B cell (primary cell): ENCODE measurements around the gene EPM2A. TPM values are rescaled to one million over a fixed set of nuclear protein-coding genes. Genes with fewer than 3 reads are reported as not detected.
"Not testable (repeated sequence)": the region's sequence is repeated elsewhere in the genome, so short reads cannot be mapped to it uniquely, and the experiment has no call there.

Experiments used
- ATAC-seq: fragments of 200-7000 bp; cut with Tn5 transposase; one replicate; pipeline ENCODE4 v1.10.0; 2021; ENCODE audit warnings: low read depth, mild to moderate bottlenecking, moderate number of reproducible peaks, moderate library complexity
- CTCF ChIA-PET: fragments of 350-600 bp; sonication (Branson Sonifier 250); formaldehyde crosslinking; loops from one replicate; lab custom pipeline; 2021; ENCODE audit warnings: antibody characterized with exemption, inconsistent platforms; lab: Charles Lee
- POLR2A ChIA-PET: fragments of 350-600 bp; sonication (Branson Sonifier 250); formaldehyde crosslinking; loops from one replicate; lab custom pipeline; 2021; ENCODE audit warnings: antibody characterized with exemption; lab: Charles Lee
- DNase-seq: peaks from one replicate; pipeline ENCODE4 v3.0.0; 2013
- H2AFZ ChIP-seq: 2 replicates; pipeline ENCODE4 v1.6.1; 2012; ENCODE audit warnings: mild to moderate bottlenecking, low read depth, low read length; ENCODE audit not compliant: insufficient read depth, poor library complexity, severe bottlenecking
- H3K27ac ChIP-seq, 2 donors: 1 replicate in 1 of 2; 2 replicates in 1 of 2; pipeline ENCODE4 v1.5.1; 2012 to 2013; ENCODE audit warnings: low read length in 2 of 2, mild to moderate bottlenecking in 2 of 2, moderate library complexity in 1 of 2
- H3K27me3 ChIP-seq, 4 experiments: fragments of 200-600 bp in 1 of 4; sonication (generic) in 1 of 4; replicated peaks in 1 of 4; 1 replicate in 2 of 4; 2 replicates in 2 of 4; pipeline versions ENCODE4 v1.6.1 to v1.7.0; 2013 to 2016; ENCODE audit warnings: low read length in 3 of 4, mild to moderate bottlenecking in 2 of 4, mixed read lengths in 1 of 4, moderate library complexity in 1 of 4; ENCODE audit not compliant: insufficient read depth in 4 of 4, control insufficient read depth in 3 of 4; ENCODE audit errors: control extremely low read depth in 1 of 4
- H3K36me3 ChIP-seq, 2 experiments: replicated peaks in 1 of 2; 1 replicate in 1 of 2; 2 replicates in 1 of 2; pipeline versions ENCODE4 v1.6.1 to v1.7.1; 2013; ENCODE audit warnings: low read length in 1 of 2; ENCODE audit not compliant: insufficient read depth in 2 of 2, control insufficient read depth in 1 of 2; ENCODE audit errors: control extremely low read depth in 1 of 2, extremely low read depth in 1 of 2
- H3K4me1 ChIP-seq, 2 donors: fragments of 200-600 bp in 1 of 2; sonication (generic) in 1 of 2; 1 replicate in 1 of 2; 2 replicates in 1 of 2; pipeline versions ENCODE4 v1.5.1 to v1.6.1; 2013 to 2017; ENCODE audit warnings: low read length in 2 of 2; ENCODE audit not compliant: control insufficient read depth in 2 of 2, insufficient read depth in 2 of 2
- H3K4me2 ChIP-seq: replicated peaks from 2 replicates; pipeline ENCODE3; 2012; ENCODE audit warnings: mild to moderate bottlenecking, low read depth, low read length; ENCODE audit not compliant: poor library complexity, severe bottlenecking
- H3K4me3 ChIP-seq, 5 experiments: fragments of 200-600 bp in 1 of 5; sonication (generic) in 1 of 5; 1 replicate in 3 of 5; 2 replicates in 2 of 5; pipeline versions ENCODE4 v1.5.1 to v1.7.0; 2011 to 2016; ENCODE audit warnings: low read length in 4 of 5, mild to moderate bottlenecking in 4 of 5, low read depth in 2 of 5, control low read depth in 1 of 5, moderate library complexity in 1 of 5; ENCODE audit not compliant: insufficient read depth in 1 of 5; ENCODE audit errors: control extremely low read depth in 1 of 5, extremely low read depth in 1 of 5
- H3K79me2 ChIP-seq: fragments of 200-600 bp; sonication (generic); one replicate; pipeline ENCODE4 v1.6.0; 2016; ENCODE audit warnings: low read length; ENCODE audit not compliant: control insufficient read depth, insufficient read depth
- H3K9ac ChIP-seq: fragments of 200-600 bp; sonication (generic); 2 replicates; pipeline ENCODE4 v1.6.1; 2017; ENCODE audit warnings: mild to moderate bottlenecking, low read length, moderate library complexity
- H3K9me3 ChIP-seq, 3 donors: one replicate each; pipeline versions ENCODE4 v1.6.1 to v1.7.1; 2013; ENCODE audit warnings: low read length in 2 of 3; ENCODE audit not compliant: control insufficient read depth in 2 of 3, insufficient read depth in 1 of 3; ENCODE audit errors: control extremely low read depth in 1 of 3
- H4K20me1 ChIP-seq: 2 replicates; pipeline ENCODE4 v1.6.0; 2012; ENCODE audit warnings: mild to moderate bottlenecking, low read length; ENCODE audit not compliant: insufficient read depth, control insufficient read depth, poor library complexity, severe bottlenecking
- H3K27ac Mint-ChIP-seq: one replicate; pipeline ENCODE4 v1.8.0; 2021; ENCODE audit warnings: mixed read lengths
- H3K27me3 Mint-ChIP-seq: one replicate; pipeline ENCODE4 v1.8.0; 2021; ENCODE audit warnings: mixed read lengths
- H3K4me1 Mint-ChIP-seq: one replicate; pipeline ENCODE4 v1.8.0; 2021; ENCODE audit warnings: mixed read lengths
- H3K4me3 Mint-ChIP-seq: one replicate; pipeline ENCODE4 v1.8.0; 2021; ENCODE audit warnings: mixed read lengths
- H3K9me3 Mint-ChIP-seq: one replicate; pipeline ENCODE4 v1.8.0; 2022; ENCODE audit warnings: mixed read lengths; ENCODE audit not compliant: insufficient read depth
- CTCF ChIP-seq: fragments of 200-600 bp; IDR thresholded peaks from one replicate; pipeline ENCODE4 v1.8.0; 2022; ENCODE audit warnings: antibody characterized with exemption, mild to moderate bottlenecking
- EZH2 ChIP-seq: IDR thresholded peaks from 2 replicates; pipeline ENCODE4 v1.6.1; 2012; ENCODE audit warnings: borderline replicate concordance, low read depth, mild to moderate bottlenecking, moderate library complexity, low read length; ENCODE audit not compliant: insufficient read depth, poor library complexity, severe bottlenecking
- WGBS: methylation state at CpG from one replicate; pipeline ENCODE4 v1.1.5; 2013; ENCODE audit warnings: missing lambda C conversion rate; ENCODE audit not compliant: insufficient coverage; 5-methylcytosine and 5-hydroxymethylcytosine counted together
- intact Hi-C: fragments of 100-400 bp; cut with micrococcal nuclease; formaldehyde crosslinking; loops from one replicate; pipeline ENCODE4 v1.10.0; 2022
- polyA plus RNA-seq: library from polyadenylated mRNA; depleted of rRNA; stranded (reverse); fragments of >200 nt; gene quantifications from 2 replicates; pipeline ENCODE4 v1.2.3, GENCODE V29; 2012
- total RNA-seq, 2 donors: library from RNA; stranded (reverse); fragments of 120-200 nt in 1 of 2; gene quantifications; 1 replicate in 1 of 2; 2 replicates in 1 of 2; pipeline versions ENCODE4 v1.2.3 to v1.2.4, GENCODE V29; 2013 to 2022

Gene EPM2A
- total and polyA plus RNA-seq, 2 donors (not counting 1 experiment from before 2014, with no cell fraction given): 6.2 to 17.0 TPM

DNA sequence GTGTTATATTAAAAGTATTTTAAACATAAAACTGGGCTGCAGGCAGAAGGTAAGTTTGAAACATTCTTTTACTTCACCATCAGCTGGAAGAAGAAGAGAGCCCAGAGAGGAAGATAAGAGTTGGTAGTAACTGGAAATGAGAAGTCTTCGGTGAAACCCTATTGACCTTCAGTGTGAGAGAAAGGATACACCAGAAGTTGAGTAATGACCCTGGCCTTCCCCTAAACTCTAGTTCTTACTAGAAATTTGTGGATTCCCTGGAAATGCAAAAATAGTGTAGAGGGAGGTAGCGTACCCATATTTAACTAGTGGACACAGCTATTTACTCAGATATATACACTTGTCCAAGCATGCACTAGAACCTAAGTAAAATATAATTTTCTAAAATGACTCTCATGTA lies 8.0 kb upstream of the EPM2A start:
- ChIA-PET CTCF (interaction anchor here (0.6 to 1.5 kb wide), 2 partner anchors 10 to 43 kb away, joined by 3 read pairs; no protein-coding TSS in a partner anchor), POLR2A (no interaction called here)
- DNase-seq (no peak), ATAC-seq (no peak)
- Histone ChIP-seq H4K20me1 (no peaks in the 10 kb centered on the region), H3K4me3 (no peak overlapping the region), H3K9ac (no peak overlapping the region), H3K36me3 (no peaks in the 10 kb centered on the region), H3K27me3 (no peaks in the 10 kb centered on the region), H3K4me1 (no peaks in the 10 kb centered on the region), H2AFZ (no peak overlapping the region), H3K27ac (no peak overlapping the region), H3K4me2 (no peak overlapping the region), H3K79me2 (no peaks in the 10 kb centered on the region), H3K9me3 (no peaks in the 10 kb centered on the region)
- peaks cover 5% of the 10 kb centered on the region for H3K27me3 Mint-ChIP-seq
- no peaks in the 10 kb centered on the region for H3K9me3 Mint-ChIP-seq
- intact Hi-C loops: no loop called here
- H3K4me3 Mint-ChIP-seq: no peak overlapping the region
- WGBS: no CpG with 5 or more reads among the region's 2 CpGs
- H3K4me1 Mint-ChIP-seq: no peaks in the 10 kb centered on the region
- H3K27ac Mint-ChIP-seq: no peak overlapping the region
- TF ChIP-seq EZH2: no peak
- no peak for TF ChIP-seq CTCF

DNA sequence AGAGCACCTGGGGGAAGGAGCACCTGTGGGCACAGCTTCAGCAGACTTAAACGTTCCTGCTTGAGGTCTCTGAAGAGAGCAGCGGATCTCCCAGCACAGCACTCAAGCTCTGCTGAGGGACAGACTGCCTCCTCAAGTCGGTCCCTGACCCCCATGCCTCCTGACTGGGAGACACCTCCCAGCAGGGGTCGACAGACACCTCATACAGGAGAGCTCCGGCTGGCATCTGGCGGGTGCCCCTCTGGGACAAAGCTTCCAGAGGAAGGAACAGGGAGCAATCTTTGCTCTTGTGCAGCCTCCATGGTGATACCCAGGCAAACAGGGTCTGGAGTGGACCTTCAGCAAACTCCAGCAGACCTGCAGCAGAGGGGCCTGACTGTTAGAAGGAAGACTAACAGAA lies 7.2 kb upstream of the EPM2A start:
- CTCF ChIA-PET, DNase-seq: not testable (repeated sequence)
- 95% methylated on average over 5 of the region's 6 CpGs for WGBS

DNA sequence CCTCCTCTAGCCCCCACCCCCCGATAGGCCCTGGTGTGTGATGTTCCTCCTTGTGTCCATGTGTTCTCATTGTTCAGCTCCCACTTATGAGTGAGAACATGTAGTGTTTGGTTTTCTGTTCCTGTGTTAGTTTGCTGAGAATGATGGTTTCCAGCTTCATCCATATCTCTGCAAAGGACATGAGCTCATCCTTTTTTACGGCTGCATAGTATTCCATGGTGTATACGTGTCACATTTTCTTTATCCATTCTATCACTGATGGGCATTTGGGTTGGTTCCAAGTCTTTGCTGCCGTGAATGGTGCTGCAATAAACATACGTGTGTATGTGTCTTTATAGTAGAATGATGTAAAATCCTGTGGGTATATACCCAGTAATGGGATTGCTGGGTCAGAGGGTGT lies 4.4 kb upstream of the EPM2A start:
- H3K79me2 ChIP-seq, ATAC-seq, H2AFZ ChIP-seq, DNase-seq, POLR2A ChIA-PET, CTCF ChIA-PET, H3K36me3 ChIP-seq, H3K4me3 Mint-ChIP-seq, H3K27me3 Mint-ChIP-seq, H3K9ac ChIP-seq, H3K4me3 ChIP-seq, H4K20me1 ChIP-seq, H3K9me3 ChIP-seq, H3K4me2 ChIP-seq, H3K27me3 ChIP-seq, H3K9me3 Mint-ChIP-seq, H3K27ac ChIP-seq: not testable (repeated sequence)
- no CpG with 5 or more reads among the region's 5 CpGs for WGBS
- intact Hi-C loops: loop anchor here (5.0 kb wide), 1 partner anchor 1463 kb away; the partner anchor contains the start of gene STXBP5
- Mint-ChIP-seq H3K4me1 (peaks cover 12% of the 10 kb centered on the region), H3K27ac (peak overlapping the region; percentile 15)
- H3K4me1 ChIP-seq: peaks cover 6 to 10% of the 10 kb centered on the region in 2 donors

More for the DNA sequence above, 7.2 kb upstream of the EPM2A start:
- H3K9me3 Mint-ChIP-seq, H3K36me3 ChIP-seq, H3K27me3 ChIP-seq, H3K27ac Mint-ChIP-seq, H3K4me1 Mint-ChIP-seq, ATAC-seq, intact Hi-C loops, POLR2A ChIA-PET, H3K27me3 Mint-ChIP-seq, H4K20me1 ChIP-seq, H2AFZ ChIP-seq, H3K4me3 Mint-ChIP-seq, H3K4me1 ChIP-seq, H3K79me2 ChIP-seq, H3K4me2 ChIP-seq, H3K9me3 ChIP-seq, H3K4me3 ChIP-seq, H3K27ac ChIP-seq, H3K9ac ChIP-seq: not testable (repeated sequence)
